Mesenchymal stem cell (in vitro differentiated cells and primary cell): ENCODE results near the gene HEMK1.

Source experiments
- DNase-seq: peaks from one replicate; pipeline ENCODE4 v3.0.0-alpha.2; 2013
- H2AFZ ChIP-seq: one replicate; pipeline ENCODE4 v1.6.1; 2013; ENCODE audit warnings: low read depth, mild to moderate bottlenecking, control low read depth, inconsistent platforms, low read length, moderate library complexity
- H2AK5ac ChIP-seq: 2 replicates; pipeline ENCODE4 v1.6.1; 2013; ENCODE audit warnings: low read length, moderate library complexity, mild to moderate bottlenecking, inconsistent platforms; ENCODE audit not compliant: severe bottlenecking
- H2BK120ac ChIP-seq: one replicate; pipeline ENCODE4 v1.6.1; 2013; ENCODE audit warnings: low read depth, mild to moderate bottlenecking, inconsistent platforms, low read length, moderate library complexity
- H2BK12ac ChIP-seq, 2 experiments: one replicate each; pipeline ENCODE4 v1.6.1; 2013; ENCODE audit warnings: inconsistent platforms in 2 of 2, low read length in 2 of 2, mild to moderate bottlenecking in 2 of 2, moderate library complexity in 2 of 2, control low read depth in 1 of 2
- H2BK15ac ChIP-seq: one replicate; pipeline ENCODE4 v1.6.1; 2013; ENCODE audit warnings: mild to moderate bottlenecking, low read depth, inconsistent platforms; ENCODE audit not compliant: poor library complexity, severe bottlenecking
- H2BK5ac ChIP-seq: 2 replicates; pipeline ENCODE4 v1.6.1; 2013; ENCODE audit warnings: low read depth, mild to moderate bottlenecking, low read length, control low read depth, inconsistent platforms; ENCODE audit not compliant: poor library complexity, severe bottlenecking
- H3K14ac ChIP-seq, 2 experiments: one replicate each; pipeline ENCODE4 v1.6.1; 2013; ENCODE audit warnings: inconsistent platforms in 2 of 2, low read length in 2 of 2, control low read depth in 1 of 2, mild to moderate bottlenecking in 1 of 2, moderate library complexity in 1 of 2
- H3K18ac ChIP-seq, 2 experiments: one replicate each; pipeline ENCODE4 v1.6.1; 2013; ENCODE audit warnings: inconsistent platforms in 2 of 2, low read length in 2 of 2, control low read depth in 1 of 2, low read depth in 1 of 2, mild to moderate bottlenecking in 1 of 2
- H3K23ac ChIP-seq, 2 experiments: one replicate each; pipeline ENCODE4 v1.6.1; 2013; ENCODE audit warnings: inconsistent platforms in 2 of 2, low read length in 2 of 2, mild to moderate bottlenecking in 2 of 2, moderate library complexity in 2 of 2, control low read depth in 1 of 2
- H3K27ac ChIP-seq: 2 replicates; pipeline ENCODE4 v1.5.1; 2013; ENCODE audit warnings: mild to moderate bottlenecking, moderate library complexity, low read length, control low read depth, inconsistent platforms; ENCODE audit not compliant: poor library complexity, severe bottlenecking
- H3K27me3 ChIP-seq, 2 experiments: 2 replicates each; pipeline versions ENCODE4 v1.6.1 to v1.7.0; 2013; ENCODE audit warnings: low read length in 2 of 2, mild to moderate bottlenecking in 2 of 2, moderate library complexity in 2 of 2, control low read depth in 1 of 2, inconsistent platforms in 1 of 2; ENCODE audit not compliant: control insufficient read depth in 1 of 2, insufficient read depth in 1 of 2
- H3K36me3 ChIP-seq, 2 experiments: 2 replicates each; pipeline versions ENCODE4 v1.6.1 to v1.7.0; 2013; ENCODE audit warnings: low read length in 2 of 2, control low read depth in 1 of 2, inconsistent platforms in 1 of 2, low read depth in 1 of 2, mild to moderate bottlenecking in 1 of 2; ENCODE audit not compliant: insufficient read depth in 2 of 2, control insufficient read depth in 1 of 2
- H3K4ac ChIP-seq, 2 experiments: one replicate each; pipeline ENCODE4 v1.6.1; 2013; ENCODE audit warnings: inconsistent platforms in 2 of 2, low read length in 2 of 2, mild to moderate bottlenecking in 2 of 2, moderate library complexity in 2 of 2, control low read depth in 1 of 2, low read depth in 1 of 2
- H3K4me1 ChIP-seq: 2 replicates; pipeline ENCODE4 v1.6.1; 2013; ENCODE audit warnings: low read depth, low read length, control low read depth; ENCODE audit not compliant: control insufficient read depth, insufficient read depth
- H3K4me2 ChIP-seq: 2 replicates; pipeline ENCODE4 v1.6.1; 2013; ENCODE audit warnings: low read length, mild to moderate bottlenecking, inconsistent platforms; ENCODE audit not compliant: poor library complexity, severe bottlenecking
- H3K4me3 ChIP-seq, 2 experiments: 2 replicates each; pipeline versions ENCODE4 v1.5.1 to v1.7.0; 2013; ENCODE audit warnings: low read length in 2 of 2, mild to moderate bottlenecking in 2 of 2, control low read depth in 1 of 2, low read depth in 1 of 2; ENCODE audit not compliant: insufficient read depth in 1 of 2
- H3K79me1 ChIP-seq: replicated peaks from 2 replicates; pipeline ENCODE4 v1.6.1; 2013; ENCODE audit warnings: mild to moderate bottlenecking, control low read depth, low read length, inconsistent platforms; ENCODE audit not compliant: poor library complexity, severe bottlenecking
- H3K9ac ChIP-seq: 2 replicates; pipeline ENCODE4 v1.7.0; 2013; ENCODE audit warnings: mild to moderate bottlenecking, low read length, moderate library complexity
- H3K9me3 ChIP-seq: 2 replicates; pipeline ENCODE4 v1.7.0; 2013; ENCODE audit warnings: mild to moderate bottlenecking, low read length; ENCODE audit not compliant: control insufficient read depth
- H4K8ac ChIP-seq: one replicate; pipeline ENCODE4 v1.6.1; 2013; ENCODE audit warnings: inconsistent platforms, mild to moderate bottlenecking, low read length, moderate library complexity
- H4K91ac ChIP-seq: one replicate; pipeline ENCODE4 v1.6.1; 2013; ENCODE audit warnings: mild to moderate bottlenecking, low read length, inconsistent platforms
- WGBS: methylation state at CpG from one replicate; pipeline ENCODE4 v1.1.7; 2013; ENCODE audit warnings: mixed read lengths; 5-methylcytosine and 5-hydroxymethylcytosine counted together

Gene HEMK1

GRCh38 chr3:50550079-50550736 is 19.1 kb upstream of the HEMK1 start:
- WGBS, result 51% methylated on average over 13 of the region's 13 CpGs
- no peak overlapping the region for H4K91ac ChIP-seq
- no peak overlapping the region for H3K14ac ChIP-seq
- H3K4me2 ChIP-seq, result no peak overlapping the region
- no peak overlapping the region for H3K4ac ChIP-seq
- H3K9ac ChIP-seq, result no peak overlapping the region
- no peak overlapping the region for H2BK120ac ChIP-seq
- no peaks in the 10 kb centered on the region for H3K9me3 ChIP-seq
- H2BK15ac ChIP-seq, result no peak overlapping the region
- DNase-seq, result peak; percentile 54
- H4K8ac ChIP-seq, result no peak overlapping the region
- no peak overlapping the region for H3K18ac ChIP-seq
- H2AFZ ChIP-seq, result no peak overlapping the region
- H3K36me3 ChIP-seq, result no peaks in the 10 kb centered on the region
- H3K27ac ChIP-seq, result no peak overlapping the region
- H2BK12ac ChIP-seq, result no peak overlapping the region
- H2BK5ac ChIP-seq, result no peak overlapping the region
- no peak overlapping the region for H3K4me3 ChIP-seq
- H3K79me1 ChIP-seq, result no peaks in the 10 kb centered on the region
- H3K4me1 ChIP-seq, result peaks cover 10% of the 10 kb centered on the region
- H2AK5ac ChIP-seq, result no peak overlapping the region
- H3K27me3 ChIP-seq, result peaks cover 39 to 43% of the 10 kb centered on the region in 2 experiments
- peak overlapping the region in 1 of 2 experiments; percentile 46 for H3K23ac ChIP-seq

- Histone ChIP-seq H4K91ac (peak overlapping the region; percentile 41), H3K79me1 (no peaks in the 10 kb centered on the region), H2BK120ac (no peak overlapping the region), H4K8ac (no peak overlapping the region), H3K18ac (no peak overlapping the region), H3K9ac (no peak overlapping the region), H3K4me1 (peaks cover 10% of the 10 kb centered on the region), H3K9me3 (no peaks in the 10 kb centered on the region), H3K27me3 (peaks cover 44 to 45% of the 10 kb centered on the region in 2 experiments), H3K4me2 (no peak overlapping the region), H2BK12ac (no peak overlapping the region), H3K23ac (no peak overlapping the region), H2AK5ac (no peak overlapping the region), H3K27ac (no peak overlapping the region), H3K4me3 (no peak overlapping the region), H2BK5ac (no peak overlapping the region), H2AFZ (no peak overlapping the region), H3K14ac (no peak overlapping the region), H3K36me3 (no peaks in the 10 kb centered on the region), H2BK15ac (no peak overlapping the region), H3K4ac (no peak overlapping the region)
- DNase-seq, result no peak
- 53% methylated on average over 9 of the region's 9 CpGs for WGBS
Measured at GRCh38 chr3:50551054-50551659, 18.2 kb upstream of the HEMK1 start.

GRCh38 chr3:50551681-50552435 is 17.5 kb upstream of the HEMK1 start:
- H3K4ac ChIP-seq, result no peak overlapping the region
- no peak overlapping the region for H3K18ac ChIP-seq
- no peak overlapping the region for H3K23ac ChIP-seq
- no peak overlapping the region for H4K91ac ChIP-seq
- no peak overlapping the region for H2BK120ac ChIP-seq
- H2BK12ac ChIP-seq, result no peak overlapping the region
- no peak overlapping the region for H3K27ac ChIP-seq
- H4K8ac ChIP-seq, result no peak overlapping the region
- no peak overlapping the region for H2BK15ac ChIP-seq
- no peak for DNase-seq
- H3K9me3 ChIP-seq, result no peaks in the 10 kb centered on the region
- H2BK5ac ChIP-seq, result no peak overlapping the region
- no peak overlapping the region for H2AFZ ChIP-seq
- no peak overlapping the region for H3K4me2 ChIP-seq
- WGBS, result 77% methylated on average over 7 of the region's 7 CpGs
- no peak overlapping the region for H3K4me3 ChIP-seq
- H3K14ac ChIP-seq, result no peak overlapping the region
- H2AK5ac ChIP-seq, result no peak overlapping the region
- no peaks in the 10 kb centered on the region for H3K79me1 ChIP-seq
- peaks cover 41 to 48% of the 10 kb centered on the region in 2 experiments for H3K27me3 ChIP-seq
- H3K36me3 ChIP-seq, result no peaks in the 10 kb centered on the region
- no peak overlapping the region for H3K9ac ChIP-seq
- H3K4me1 ChIP-seq, result peaks cover 10% of the 10 kb centered on the region

GRCh38 chr3:50552598-50552997 is 16.7 kb upstream of the HEMK1 start:
- Histone ChIP-seq H3K9me3 (no peaks in the 10 kb centered on the region), H2AK5ac (no peak overlapping the region), H2BK120ac (no peak overlapping the region), H3K36me3 (no peaks in the 10 kb centered on the region), H2BK15ac (no peak overlapping the region), H3K9ac (no peak overlapping the region), H3K27ac (no peak overlapping the region), H3K4ac (no peak overlapping the region), H2BK5ac (no peak overlapping the region), H3K18ac (no peak overlapping the region), H2BK12ac (no peak overlapping the region), H3K4me3 (no peak overlapping the region), H3K27me3 (peaks cover 41 to 50% of the 10 kb centered on the region in 2 experiments), H3K14ac (no peak overlapping the region), H3K79me1 (no peaks in the 10 kb centered on the region), H2AFZ (no peak overlapping the region), H4K91ac (no peak overlapping the region), H3K4me2 (no peak overlapping the region), H3K23ac (no peak overlapping the region), H3K4me1 (peaks cover 10% of the 10 kb centered on the region), H4K8ac (no peak overlapping the region)
- WGBS, result 87% methylated on average over 9 of the region's 9 CpGs
- no peak for DNase-seq
